ENCODE results near the gene MEGF10.
A peak's percentile ranks its signal among the peaks of the same experiment; 100 is the strongest.

The MEGF10 gene

DNA sequence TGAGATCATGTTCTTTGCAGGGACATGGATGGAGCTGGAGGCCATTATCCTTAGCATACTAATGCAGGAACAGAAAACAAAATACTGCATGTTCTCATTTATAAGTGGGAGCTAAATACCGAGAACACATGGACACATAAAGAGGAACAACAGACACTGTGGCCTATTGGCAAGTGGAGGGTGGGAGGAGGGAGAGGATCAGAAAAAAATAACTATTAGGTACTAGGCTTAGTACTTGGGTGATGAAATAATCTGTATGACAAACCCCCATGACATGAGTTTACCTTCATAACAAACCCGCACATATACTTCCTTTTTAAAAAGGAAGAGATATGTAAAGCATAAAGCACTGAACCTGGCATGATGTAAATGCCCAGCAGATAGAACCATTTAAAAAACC, 99.0 kb downstream of the MEGF10 start:
- TF ChIP-seq ISL1 (CRISPR knock-in tag; IDR thresholded peaks at IDR 0.05), result no peak
- TF ChIP-seq, protein P1, sequence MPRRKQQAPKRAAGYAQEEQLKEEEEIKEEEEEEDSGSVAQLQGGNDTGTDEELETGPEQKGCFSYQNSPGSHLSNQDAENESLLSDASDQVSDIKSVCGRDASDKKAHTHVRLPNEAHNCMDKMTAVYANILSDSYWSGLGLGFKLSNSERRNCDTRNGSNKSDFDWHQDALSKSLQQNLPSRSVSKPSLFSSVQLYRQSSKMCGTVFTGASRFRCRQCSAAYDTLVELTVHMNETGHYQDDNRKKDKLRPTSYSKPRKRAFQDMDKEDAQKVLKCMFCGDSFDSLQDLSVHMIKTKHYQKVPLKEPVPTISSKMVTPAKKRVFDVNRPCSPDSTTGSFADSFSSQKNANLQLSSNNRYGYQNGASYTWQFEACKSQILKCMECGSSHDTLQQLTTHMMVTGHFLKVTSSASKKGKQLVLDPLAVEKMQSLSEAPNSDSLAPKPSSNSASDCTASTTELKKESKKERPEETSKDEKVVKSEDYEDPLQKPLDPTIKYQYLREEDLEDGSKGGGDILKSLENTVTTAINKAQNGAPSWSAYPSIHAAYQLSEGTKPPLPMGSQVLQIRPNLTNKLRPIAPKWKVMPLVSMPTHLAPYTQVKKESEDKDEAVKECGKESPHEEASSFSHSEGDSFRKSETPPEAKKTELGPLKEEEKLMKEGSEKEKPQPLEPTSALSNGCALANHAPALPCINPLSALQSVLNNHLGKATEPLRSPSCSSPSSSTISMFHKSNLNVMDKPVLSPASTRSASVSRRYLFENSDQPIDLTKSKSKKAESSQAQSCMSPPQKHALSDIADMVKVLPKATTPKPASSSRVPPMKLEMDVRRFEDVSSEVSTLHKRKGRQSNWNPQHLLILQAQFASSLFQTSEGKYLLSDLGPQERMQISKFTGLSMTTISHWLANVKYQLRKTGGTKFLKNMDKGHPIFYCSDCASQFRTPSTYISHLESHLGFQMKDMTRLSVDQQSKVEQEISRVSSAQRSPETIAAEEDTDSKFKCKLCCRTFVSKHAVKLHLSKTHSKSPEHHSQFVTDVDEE (CRISPR knock-in tag; IDR thresholded peaks at IDR 0.05), result no peak
- no peak for TF ChIP-seq ARNTL (CRISPR knock-in tag; IDR thresholded peaks at IDR 0.05; ENCODE audit: borderline replicate concordance, low read depth)
- TF ChIP-seq, protein P2, sequence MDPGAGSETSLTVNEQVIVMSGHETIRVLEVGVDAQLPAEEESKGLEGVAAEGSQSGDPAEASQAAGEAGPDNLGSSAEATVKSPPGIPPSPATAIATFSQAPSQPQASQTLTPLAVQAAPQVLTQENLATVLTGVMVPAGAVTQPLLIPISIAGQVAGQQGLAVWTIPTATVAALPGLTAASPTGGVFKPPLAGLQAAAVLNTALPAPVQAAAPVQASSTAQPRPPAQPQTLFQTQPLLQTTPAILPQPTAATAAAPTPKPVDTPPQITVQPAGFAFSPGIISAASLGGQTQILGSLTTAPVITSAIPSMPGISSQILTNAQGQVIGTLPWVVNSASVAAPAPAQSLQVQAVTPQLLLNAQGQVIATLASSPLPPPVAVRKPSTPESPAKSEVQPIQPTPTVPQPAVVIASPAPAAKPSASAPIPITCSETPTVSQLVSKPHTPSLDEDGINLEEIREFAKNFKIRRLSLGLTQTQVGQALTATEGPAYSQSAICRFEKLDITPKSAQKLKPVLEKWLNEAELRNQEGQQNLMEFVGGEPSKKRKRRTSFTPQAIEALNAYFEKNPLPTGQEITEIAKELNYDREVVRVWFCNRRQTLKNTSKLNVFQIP (CRISPR knock-in tag; IDR thresholded peaks at IDR 0.05; ENCODE audit: borderline replicate concordance, low read depth), result no peak
- no peak for TF ChIP-seq SNAI2 (CRISPR knock-in tag; IDR thresholded peaks at IDR 0.05)
- no peak for TF ChIP-seq BACH2 (CRISPR knock-in tag; IDR thresholded peaks at IDR 0.05; ENCODE audit: borderline replicate concordance)
- ATAC-seq, result no peak

DNA sequence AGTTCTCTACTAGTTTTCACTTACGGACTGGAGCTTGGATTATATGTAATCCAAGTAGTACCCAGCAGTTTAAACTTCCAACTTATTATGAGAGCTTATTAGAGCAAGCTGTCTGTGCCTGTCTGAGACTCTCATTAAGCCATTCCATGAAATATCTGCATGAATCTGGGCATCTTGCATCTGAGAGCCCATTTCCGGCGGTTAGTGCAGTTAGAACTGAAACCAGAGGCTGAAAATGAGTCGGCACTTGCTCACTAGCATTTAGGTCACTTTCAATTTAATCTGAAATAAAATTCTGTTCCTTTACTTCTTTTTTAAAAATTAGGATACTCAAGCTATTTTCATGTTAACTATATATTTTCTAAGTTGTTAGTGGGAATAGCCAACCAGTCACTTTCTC, 102.2 kb downstream of the MEGF10 start:
- peak; percentile 84 for ATAC-seq

More for the DNA sequence above, 102.2 kb downstream of the MEGF10 start:
- no peak for TF ChIP-seq TCF4 (CRISPR knock-in tag; IDR thresholded peaks at IDR 0.05; ENCODE audit: borderline replicate concordance)
- no peak for TF ChIP-seq ARNTL (CRISPR knock-in tag; IDR thresholded peaks at IDR 0.05; ENCODE audit: borderline replicate concordance, low read depth)
- TF ChIP-seq, protein P3, sequence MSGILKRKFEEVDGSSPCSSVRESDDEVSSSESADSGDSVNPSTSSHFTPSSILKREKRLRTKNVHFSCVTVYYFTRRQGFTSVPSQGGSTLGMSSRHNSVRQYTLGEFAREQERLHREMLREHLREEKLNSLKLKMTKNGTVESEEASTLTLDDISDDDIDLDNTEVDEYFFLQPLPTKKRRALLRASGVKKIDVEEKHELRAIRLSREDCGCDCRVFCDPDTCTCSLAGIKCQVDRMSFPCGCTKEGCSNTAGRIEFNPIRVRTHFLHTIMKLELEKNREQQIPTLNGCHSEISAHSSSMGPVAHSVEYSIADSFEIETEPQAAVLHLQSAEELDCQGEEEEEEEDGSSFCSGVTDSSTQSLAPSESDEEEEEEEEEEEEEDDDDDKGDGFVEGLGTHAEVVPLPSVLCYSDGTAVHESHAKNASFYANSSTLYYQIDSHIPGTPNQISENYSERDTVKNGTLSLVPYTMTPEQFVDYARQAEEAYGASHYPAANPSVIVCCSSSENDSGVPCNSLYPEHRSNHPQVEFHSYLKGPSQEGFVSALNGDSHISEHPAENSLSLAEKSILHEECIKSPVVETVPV (CRISPR knock-in tag; IDR thresholded peaks at IDR 0.05), result no peak
- no peak for TF ChIP-seq ESRRG (CRISPR knock-in tag; IDR thresholded peaks at IDR 0.05)
- no peak for TF ChIP-seq ZNF8 (CRISPR knock-in tag; IDR thresholded peaks at IDR 0.05)
- no peak for TF ChIP-seq BACH2 (CRISPR knock-in tag; IDR thresholded peaks at IDR 0.05; ENCODE audit: borderline replicate concordance)
- no peak for TF ChIP-seq TOX (CRISPR knock-in tag; IDR thresholded peaks at IDR 0.05; ENCODE audit: borderline replicate concordance)
- no peak for TF ChIP-seq ZNF70 (CRISPR knock-in tag; IDR thresholded peaks at IDR 0.05)
- no peak for TF ChIP-seq ZNF565 (CRISPR knock-in tag; conservative IDR thresholded peaks at IDR 0.05; ENCODE audit: low read depth)
- TF ChIP-seq, protein P4, sequence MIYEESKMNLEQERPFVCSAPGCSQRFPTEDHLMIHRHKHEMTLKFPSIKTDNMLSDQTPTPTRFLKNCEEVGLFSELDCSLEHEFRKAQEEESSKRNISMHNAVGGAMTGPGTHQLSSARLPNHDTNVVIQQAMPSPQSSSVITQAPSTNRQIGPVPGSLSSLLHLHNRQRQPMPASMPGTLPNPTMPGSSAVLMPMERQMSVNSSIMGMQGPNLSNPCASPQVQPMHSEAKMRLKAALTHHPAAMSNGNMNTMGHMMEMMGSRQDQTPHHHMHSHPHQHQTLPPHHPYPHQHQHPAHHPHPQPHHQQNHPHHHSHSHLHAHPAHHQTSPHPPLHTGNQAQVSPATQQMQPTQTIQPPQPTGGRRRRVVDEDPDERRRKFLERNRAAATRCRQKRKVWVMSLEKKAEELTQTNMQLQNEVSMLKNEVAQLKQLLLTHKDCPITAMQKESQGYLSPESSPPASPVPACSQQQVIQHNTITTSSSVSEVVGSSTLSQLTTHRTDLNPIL (CRISPR knock-in tag; IDR thresholded peaks at IDR 0.05; ENCODE audit: low read depth), result no peak
- TF ChIP-seq SNAI2 (CRISPR knock-in tag; IDR thresholded peaks at IDR 0.05), result no peak
- no peak for TF ChIP-seq RARB (CRISPR knock-in tag; IDR thresholded peaks at IDR 0.05)
- TF ChIP-seq, protein P1 (CRISPR knock-in tag; IDR thresholded peaks at IDR 0.05), result no peak
- TF ChIP-seq, protein P2 (CRISPR knock-in tag; IDR thresholded peaks at IDR 0.05; ENCODE audit: borderline replicate concordance, low read depth), result no peak
- no peak for TF ChIP-seq ZC3H10 (CRISPR knock-in tag; IDR thresholded peaks at IDR 0.05)
- no peak for TF ChIP-seq ZFP30 (CRISPR knock-in tag; IDR thresholded peaks at IDR 0.05)
- no peak for TF ChIP-seq PPARA (CRISPR knock-in tag; IDR thresholded peaks at IDR 0.05; ENCODE audit: borderline replicate concordance)
- TF ChIP-seq ZFP3 (CRISPR knock-in tag; IDR thresholded peaks at IDR 0.05), result no peak

Measured in SK-N-SH treated with all-trans-retinoic acid at 6 μM for 48 hours (cell line).